Stimulated activated naive CD8-positive, alpha-beta T cell treated with anti-CD3 and anti-CD28 coated beads, Interleukin-15, Interleukin-2, amounts not matched to agents 100 ng/mL and 50 ng/mL, for 24 hours (primary cell): Measurements from ENCODE around the gene HOXC10.

Experiments
- H3K27ac Mint-ChIP-seq: one replicate; pipeline ENCODE4 v1.8.0; 2021; ENCODE audit warnings: mild to moderate bottlenecking, mixed read lengths
- H3K27me3 Mint-ChIP-seq: one replicate; pipeline ENCODE4 v1.8.0; 2021; ENCODE audit warnings: mixed read lengths
- H3K36me3 Mint-ChIP-seq: one replicate; pipeline ENCODE4 v1.8.0; 2021; ENCODE audit warnings: low read depth, mixed read lengths
- H3K4me1 Mint-ChIP-seq: one replicate; pipeline ENCODE4 v1.8.0; 2021; ENCODE audit warnings: low read depth, mixed read lengths
- H3K4me3 Mint-ChIP-seq: one replicate; pipeline ENCODE4 v1.8.0; 2021; ENCODE audit warnings: mild to moderate bottlenecking, mixed read lengths
- H3K9me3 Mint-ChIP-seq: one replicate; pipeline ENCODE4 v1.8.0; 2021; ENCODE audit warnings: mixed read lengths

Gene HOXC10

GRCh38 chr12:53996240-53997203 lies 11.6 kb downstream of the HOXC10 start:
- no peak overlapping the region for H3K27ac Mint-ChIP-seq
- peak overlapping the region; percentile 76 for H3K4me3 Mint-ChIP-seq
- no peaks in the 10 kb centered on the region for H3K36me3 Mint-ChIP-seq
- H3K27me3 Mint-ChIP-seq: peaks cover 88% of the 10 kb centered on the region
- peaks cover 36% of the 10 kb centered on the region for H3K4me1 Mint-ChIP-seq
- H3K9me3 Mint-ChIP-seq: no peaks in the 10 kb centered on the region

DNA sequence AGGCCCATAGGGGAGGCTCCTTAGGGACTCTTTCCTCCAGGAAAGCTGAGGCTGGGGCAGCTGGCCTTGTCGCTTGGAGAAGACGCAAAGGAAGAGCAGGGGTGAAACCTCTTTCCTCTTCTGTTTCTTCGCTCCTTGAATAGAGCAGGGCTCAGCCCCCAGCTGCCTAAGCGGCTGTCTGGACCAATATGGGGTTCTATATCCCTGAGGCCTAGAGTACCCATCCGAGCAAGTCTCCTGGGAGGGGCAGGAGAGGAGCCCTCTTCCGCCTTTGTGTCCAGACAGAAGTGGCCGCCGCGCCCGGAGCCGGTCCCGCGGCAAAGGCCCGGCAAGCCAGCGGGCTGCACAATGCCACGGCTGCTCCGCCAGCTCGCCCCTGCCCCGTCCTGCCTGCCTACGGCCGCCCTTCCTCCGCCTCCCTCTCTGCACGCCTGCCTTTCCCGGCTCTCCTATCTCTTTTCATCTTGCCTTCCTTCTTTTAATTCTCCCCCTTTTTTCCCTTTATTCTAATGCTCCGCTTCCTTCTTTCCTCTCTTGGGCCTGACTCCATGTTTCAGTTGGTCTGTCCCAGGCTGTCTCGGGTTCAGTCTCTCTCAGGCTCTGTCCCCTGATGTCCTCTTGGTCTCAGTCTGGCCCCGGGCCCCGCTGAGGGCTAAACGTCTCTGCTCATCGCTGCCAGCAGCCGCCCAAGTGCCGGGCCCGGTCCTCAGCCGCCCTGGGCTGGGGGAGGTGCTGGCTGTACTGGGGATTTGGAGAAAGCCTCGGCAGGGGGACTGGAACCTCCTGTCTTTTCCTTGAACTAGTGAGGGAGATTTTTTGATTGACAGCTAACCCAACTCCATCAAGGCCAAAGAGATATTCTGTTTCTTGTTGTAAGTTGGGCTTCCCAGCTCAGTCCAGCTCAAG lies 12.5 kb downstream of the HOXC10 start:
- Mint-ChIP-seq H3K4me1 (peaks cover 36% of the 10 kb centered on the region), H3K27me3 (peaks cover 88% of the 10 kb centered on the region), H3K9me3 (no peaks in the 10 kb centered on the region), H3K36me3 (no peaks in the 10 kb centered on the region), H3K27ac (no peak overlapping the region), H3K4me3 (no peak overlapping the region)

DNA sequence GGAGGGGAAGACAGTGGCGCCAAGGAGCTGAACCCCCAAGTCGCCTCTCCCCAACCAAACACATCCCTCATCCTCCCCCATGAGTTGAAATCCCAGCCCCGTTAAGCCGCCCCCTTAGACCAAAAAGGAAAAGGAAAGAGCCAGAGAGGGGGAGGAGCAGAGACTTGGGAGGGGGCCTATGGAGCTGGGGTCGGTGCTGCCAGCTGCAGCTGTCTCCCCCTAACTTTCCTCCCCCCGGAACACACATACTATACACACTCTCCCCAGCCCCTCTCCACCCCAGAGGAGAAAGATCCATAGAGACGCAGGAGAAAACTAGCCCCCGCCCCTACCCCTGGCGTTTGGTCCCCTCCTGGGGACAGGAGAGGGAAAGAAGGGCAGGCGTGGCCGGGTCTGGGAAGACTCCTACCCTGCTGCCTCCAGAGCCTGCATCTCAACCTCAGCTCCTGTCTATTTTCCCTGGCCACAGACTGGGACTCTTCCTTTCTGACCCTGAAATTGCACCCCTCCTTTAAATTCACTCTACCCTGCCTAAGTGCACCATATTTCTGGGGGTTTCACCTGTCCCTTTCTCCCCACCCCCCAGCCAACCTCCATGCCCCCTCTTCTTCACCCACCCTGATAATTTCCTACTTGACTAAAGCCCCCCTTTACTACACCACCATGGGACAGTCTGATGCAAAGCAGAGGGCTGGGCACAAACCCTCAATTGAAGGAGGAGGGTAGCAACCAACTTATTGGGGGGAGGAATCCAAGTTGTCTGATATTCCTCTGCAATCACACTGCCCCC lies 13.4 kb downstream of the HOXC10 start:
- Mint-ChIP-seq H3K36me3 (no peaks in the 10 kb centered on the region), H3K4me3 (no peak overlapping the region), H3K27ac (no peak overlapping the region), H3K9me3 (no peaks in the 10 kb centered on the region), H3K27me3 (peaks cover 90% of the 10 kb centered on the region), H3K4me1 (peaks cover 36% of the 10 kb centered on the region)

GRCh38 chr12:53998900-53999236 lies 13.9 kb downstream of the HOXC10 start:
- no peaks in the 10 kb centered on the region for H3K36me3 Mint-ChIP-seq
- no peak overlapping the region for H3K4me3 Mint-ChIP-seq
- H3K4me1 Mint-ChIP-seq: peaks cover 35% of the 10 kb centered on the region
- no peaks in the 10 kb centered on the region for H3K9me3 Mint-ChIP-seq
- no peak overlapping the region for H3K27ac Mint-ChIP-seq
- H3K27me3 Mint-ChIP-seq: peaks cover 90% of the 10 kb centered on the region

GRCh38 chr12:53999559-54000115 lies 14.7 kb downstream of the HOXC10 start:
- Mint-ChIP-seq H3K27ac (no peak overlapping the region), H3K4me3 (peak overlapping the region; percentile 51), H3K9me3 (no peaks in the 10 kb centered on the region), H3K36me3 (no peaks in the 10 kb centered on the region), H3K4me1 (peaks cover 32% of the 10 kb centered on the region), H3K27me3 (peaks cover 90% of the 10 kb centered on the region)

DNA sequence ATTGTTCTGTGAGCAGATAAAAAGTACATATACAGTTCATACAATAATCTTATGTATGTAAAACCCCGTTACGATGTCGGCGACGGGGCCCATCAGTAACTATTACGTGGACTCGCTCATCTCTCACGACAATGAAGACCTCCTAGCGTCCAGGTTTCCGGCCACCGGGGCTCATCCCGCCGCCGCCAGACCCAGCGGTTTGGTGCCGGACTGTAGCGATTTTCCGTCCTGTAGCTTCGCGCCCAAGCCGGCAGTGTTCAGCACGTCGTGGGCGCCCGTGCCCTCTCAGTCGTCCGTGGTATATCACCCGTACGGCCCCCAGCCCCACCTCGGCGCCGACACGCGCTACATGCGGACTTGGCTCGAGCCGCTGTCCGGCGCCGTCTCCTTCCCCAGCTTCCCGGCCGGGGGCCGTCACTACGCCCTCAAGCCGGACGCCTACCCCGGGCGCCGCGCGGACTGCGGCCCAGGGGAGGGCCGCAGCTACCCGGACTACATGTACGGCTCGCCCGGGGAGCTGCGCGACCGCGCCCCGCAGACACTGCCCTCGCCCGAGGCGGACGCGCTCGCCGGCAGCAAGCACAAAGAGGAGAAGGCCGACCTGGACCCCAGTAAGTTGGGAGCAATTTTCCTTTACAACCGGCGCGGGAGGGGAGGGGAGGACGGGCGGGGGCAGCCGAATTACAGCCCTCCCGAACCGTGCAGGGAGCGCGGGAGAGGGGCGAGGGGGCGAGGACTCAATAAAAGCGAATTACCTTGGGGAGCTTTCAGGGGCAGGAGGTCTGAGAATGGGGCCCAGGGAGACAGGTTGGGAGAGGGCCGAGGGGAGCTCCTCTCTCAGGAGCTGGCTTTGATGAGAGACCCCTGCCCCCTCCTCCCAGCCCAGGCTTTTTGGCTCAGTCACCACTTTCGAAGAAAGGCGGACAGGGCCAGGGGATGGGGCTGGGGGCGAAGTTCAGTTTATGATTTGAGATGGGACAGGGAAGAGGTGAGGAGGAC lies 15.5 kb downstream of the HOXC10 start, which contains the start of gene HOXC9:
Gene HOXC9, plus strand, starts transcription at position 46 of the 999 bp plus-strand sequence. Its CDS starts 28 bp downstream, at position 74.
- H3K4me1 Mint-ChIP-seq: peaks cover 27% of the 10 kb centered on the region
- no peaks in the 10 kb centered on the region for H3K9me3 Mint-ChIP-seq
- no peaks in the 10 kb centered on the region for H3K36me3 Mint-ChIP-seq
- peaks cover 90% of the 10 kb centered on the region for H3K27me3 Mint-ChIP-seq
- H3K27ac Mint-ChIP-seq: no peak within 1 kb of the TSS
- peak within 1 kb of the TSS; percentile 51 for H3K4me3 Mint-ChIP-seq

DNA sequence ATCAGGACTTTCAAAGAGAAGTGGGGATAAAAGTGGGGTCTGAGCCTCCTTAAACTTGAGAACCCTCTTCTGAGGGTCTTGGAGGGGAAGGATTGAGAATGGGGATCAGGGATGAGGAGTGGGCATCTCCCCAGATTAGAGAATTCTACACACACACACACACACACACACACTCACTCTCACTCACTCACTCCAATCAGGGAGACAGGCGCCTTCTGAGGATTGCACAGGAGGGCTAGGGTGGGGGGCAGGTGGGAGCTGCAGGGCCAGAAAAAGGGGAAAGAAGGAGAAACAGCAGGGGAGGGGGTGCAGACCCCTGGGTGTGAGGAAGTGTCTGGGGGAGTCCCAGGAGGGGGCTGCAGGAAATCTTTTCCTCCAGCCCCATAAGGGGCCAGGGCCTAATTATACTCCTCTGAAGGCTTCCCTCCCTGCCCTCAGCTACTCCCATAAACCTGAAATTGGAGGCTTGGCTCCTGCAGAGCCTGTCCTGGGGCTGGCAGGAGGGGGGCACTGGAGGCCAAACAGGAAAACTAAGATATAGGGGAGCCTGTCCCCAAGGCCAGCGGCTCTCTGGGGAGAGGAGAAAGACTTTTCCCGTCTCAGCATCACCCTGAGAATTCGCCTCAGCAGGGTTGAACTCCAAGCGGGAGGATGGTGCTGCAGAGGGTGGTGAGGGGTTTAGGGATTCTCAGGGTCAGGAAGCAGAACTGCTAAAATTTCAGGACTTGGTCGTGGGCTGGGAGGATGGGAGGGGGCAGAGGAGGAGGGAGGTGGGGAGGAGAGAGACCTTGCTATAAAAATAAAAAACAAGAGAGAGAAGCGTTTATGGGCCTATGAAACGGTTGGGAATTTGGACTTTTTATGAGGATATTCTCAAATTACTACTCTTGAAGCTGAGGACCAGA lies 16.6 kb downstream of the HOXC10 start:
- H3K9me3 Mint-ChIP-seq: no peaks in the 10 kb centered on the region
- H3K27me3 Mint-ChIP-seq: peaks cover 90% of the 10 kb centered on the region
- peaks cover 22% of the 10 kb centered on the region for H3K4me1 Mint-ChIP-seq
- H3K36me3 Mint-ChIP-seq: no peaks in the 10 kb centered on the region
- no peak overlapping the region for H3K4me3 Mint-ChIP-seq
- H3K27ac Mint-ChIP-seq: no peak overlapping the region

DNA sequence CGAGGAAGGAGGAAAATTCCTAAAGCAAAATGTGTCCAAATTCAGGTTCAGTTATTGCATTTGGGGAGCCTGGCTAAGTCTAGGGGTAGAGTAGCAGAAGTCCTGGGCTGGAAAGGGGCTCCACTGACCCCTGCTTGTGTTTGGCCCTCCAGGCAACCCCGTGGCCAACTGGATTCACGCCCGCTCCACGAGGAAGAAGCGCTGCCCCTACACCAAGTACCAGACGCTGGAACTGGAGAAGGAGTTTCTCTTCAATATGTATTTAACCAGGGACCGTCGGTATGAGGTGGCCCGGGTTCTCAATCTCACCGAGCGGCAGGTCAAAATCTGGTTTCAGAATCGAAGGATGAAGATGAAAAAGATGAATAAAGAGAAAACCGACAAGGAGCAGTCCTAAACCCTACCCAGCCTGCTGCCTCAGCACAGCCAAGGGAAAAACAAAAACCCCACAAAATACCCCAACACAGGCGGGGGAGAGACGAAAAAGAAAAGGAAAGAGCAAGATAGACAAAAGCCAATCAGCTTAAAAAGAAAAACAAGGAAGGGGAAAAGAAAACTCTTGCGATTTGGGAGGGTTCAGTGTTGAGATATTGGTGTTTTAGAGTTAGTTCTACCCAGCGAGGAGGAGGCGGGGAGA lies 17.4 kb downstream of the HOXC10 start:
- Mint-ChIP-seq H3K4me3 (no peak overlapping the region), H3K27ac (no peak overlapping the region)

DNA sequence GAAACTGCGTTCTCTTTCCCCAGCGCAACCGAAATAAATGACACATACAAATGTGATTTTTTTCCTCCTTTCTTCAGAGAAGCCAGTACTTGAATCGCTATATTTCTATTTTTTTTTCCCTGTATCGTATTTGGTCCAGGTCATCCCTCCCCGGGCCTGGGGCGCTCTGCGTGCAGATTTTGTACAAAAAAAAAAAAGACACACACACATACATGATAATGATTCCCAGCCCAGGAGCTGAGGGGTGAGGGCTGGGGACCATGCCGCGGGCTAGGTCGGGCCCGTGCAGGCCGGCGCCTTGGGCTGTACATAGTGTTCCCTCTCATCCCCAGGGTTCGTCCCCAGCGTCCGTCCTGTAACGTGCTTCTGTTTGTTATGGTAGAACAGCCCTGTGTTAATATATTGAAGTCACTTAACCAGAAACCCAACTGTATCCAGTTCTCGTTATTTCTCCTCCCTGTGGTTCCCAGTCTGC lies 18.0 kb downstream of the HOXC10 start:
- H3K4me3 Mint-ChIP-seq: no peak overlapping the region
- H3K4me1 Mint-ChIP-seq: peaks cover 13% of the 10 kb centered on the region
- H3K36me3 Mint-ChIP-seq: no peaks in the 10 kb centered on the region
- H3K27me3 Mint-ChIP-seq: peaks cover 92% of the 10 kb centered on the region
- H3K27ac Mint-ChIP-seq: no peak overlapping the region
- no peaks in the 10 kb centered on the region for H3K9me3 Mint-ChIP-seq

More for the DNA sequence above, 17.4 kb downstream of the HOXC10 start:
- no peaks in the 10 kb centered on the region for H3K9me3 Mint-ChIP-seq
- H3K4me1 Mint-ChIP-seq: peaks cover 17% of the 10 kb centered on the region
- no peaks in the 10 kb centered on the region for H3K36me3 Mint-ChIP-seq
- H3K27me3 Mint-ChIP-seq: peaks cover 92% of the 10 kb centered on the region

DNA sequence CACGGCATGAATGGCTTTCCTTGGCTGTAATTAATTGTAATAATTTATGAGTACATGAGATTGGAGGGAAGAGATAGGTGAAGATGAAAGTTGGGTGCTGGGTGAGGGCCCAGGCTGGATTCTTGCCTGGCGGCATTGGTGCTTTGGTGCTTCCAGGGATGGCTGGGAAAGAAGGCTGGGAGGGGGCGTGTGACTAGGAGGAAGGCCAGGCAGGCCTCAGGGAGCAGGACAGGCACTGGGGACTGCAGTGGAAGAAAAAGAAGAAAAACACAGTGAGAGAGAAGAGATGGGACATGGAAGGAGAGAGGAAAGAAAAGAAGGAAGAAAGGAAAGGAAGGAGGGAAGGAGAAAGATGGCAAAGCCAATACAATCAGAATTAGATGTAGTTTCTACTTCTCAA lies 18.7 kb downstream of the HOXC10 start:
- Mint-ChIP-seq H3K27ac (no peak overlapping the region), H3K9me3 (no peaks in the 10 kb centered on the region), H3K36me3 (no peaks in the 10 kb centered on the region), H3K27me3 (peaks cover 90% of the 10 kb centered on the region), H3K4me3 (no peak overlapping the region), H3K4me1 (peaks cover 13% of the 10 kb centered on the region)

DNA sequence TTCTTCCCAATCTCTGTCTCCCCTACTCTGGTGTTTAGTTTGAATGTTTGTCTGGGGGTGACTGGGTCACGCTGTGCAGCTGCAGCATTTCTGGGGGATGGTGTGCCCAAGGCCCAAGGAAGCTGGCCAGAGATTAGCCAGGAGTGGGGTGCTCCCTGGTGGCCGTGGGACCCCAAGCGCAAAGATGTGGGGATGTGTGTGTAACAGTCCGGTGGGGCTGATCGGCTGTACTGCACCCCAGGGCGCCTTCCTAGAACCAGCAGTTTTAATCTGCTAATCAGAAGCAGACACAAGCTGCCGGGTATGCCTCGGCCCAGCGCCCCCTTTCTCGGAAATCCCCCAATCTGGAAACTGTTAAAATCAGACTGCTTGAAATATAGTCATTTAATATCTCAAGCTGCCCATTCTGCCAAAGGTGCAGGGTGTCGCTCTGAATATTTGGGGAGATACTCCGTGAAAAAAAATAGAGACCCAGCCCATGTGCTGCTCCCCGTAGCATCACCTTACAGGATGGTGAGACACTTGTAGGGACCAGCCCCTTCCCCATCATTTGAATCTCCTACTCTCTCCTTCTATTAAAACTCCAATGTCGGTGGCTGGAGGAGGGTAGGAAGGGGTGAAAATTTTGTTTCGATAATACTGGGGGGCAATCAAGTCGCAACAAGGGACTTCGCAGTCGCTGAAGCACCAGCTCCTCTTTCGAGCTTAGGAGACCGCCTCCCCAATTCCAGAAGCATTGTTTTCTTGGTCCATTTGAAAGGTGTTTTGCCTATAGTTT lies 19.3 kb downstream of the HOXC10 start:
- Mint-ChIP-seq H3K4me1 (peaks cover 14% of the 10 kb centered on the region), H3K36me3 (no peaks in the 10 kb centered on the region), H3K9me3 (no peaks in the 10 kb centered on the region), H3K4me3 (no peak overlapping the region), H3K27me3 (peaks cover 86% of the 10 kb centered on the region), H3K27ac (no peak overlapping the region)
